Mesothelial cell of epicardium (in vitro differentiated cells): ENCODE measurements around the gene SCUBE2. TPM values are rescaled to one million over a fixed set of nuclear protein-coding genes. Genes with fewer than 3 reads are reported as not detected.

ENCODE experiments used
- DNase-seq, 2 experiments: peaks; one replicate each; pipeline ENCODE4 v3.0.0; 2021; ENCODE audit warnings: low spot score in 2 of 2; ENCODE audit not compliant: unreplicated experiment in 2 of 2
- H3K27ac Mint-ChIP-seq: 2 replicates; pipeline ENCODE4 v1.8.0; 2021; ENCODE audit warnings: mixed read lengths
- H3K27me3 Mint-ChIP-seq: 2 replicates; pipeline ENCODE4 v1.8.0; 2021; ENCODE audit warnings: low read depth, mixed read lengths
- H3K36me3 Mint-ChIP-seq: 2 replicates; pipeline ENCODE4 v1.8.0; 2021; ENCODE audit warnings: mixed read lengths
- H3K4me1 Mint-ChIP-seq: 2 replicates; pipeline ENCODE4 v1.8.0; 2021; ENCODE audit warnings: mixed read lengths
- H3K4me3 Mint-ChIP-seq: 2 replicates; pipeline ENCODE4 v1.8.0; 2021; ENCODE audit warnings: mild to moderate bottlenecking, moderate library complexity, mixed read lengths
- H3K9me3 Mint-ChIP-seq: 2 replicates; pipeline ENCODE4 v1.8.0; 2021; ENCODE audit warnings: mixed read lengths
- CTCF ChIP-seq: fragments of 200-600 bp; sonication (generic); IDR thresholded peaks from one replicate; pipeline ENCODE4 v1.5.0; 2021; ENCODE audit warnings: antibody characterized with exemption; ENCODE audit not compliant: unreplicated experiment
- total RNA-seq: library from RNA; stranded (reverse); gene quantifications from 3 replicates; pipeline ENCODE4 v1.2.1, GENCODE V29; 2021

SCUBE2 gene
- total RNA-seq, 1 donor from 2014 or later = 1.1 TPM

DNA sequence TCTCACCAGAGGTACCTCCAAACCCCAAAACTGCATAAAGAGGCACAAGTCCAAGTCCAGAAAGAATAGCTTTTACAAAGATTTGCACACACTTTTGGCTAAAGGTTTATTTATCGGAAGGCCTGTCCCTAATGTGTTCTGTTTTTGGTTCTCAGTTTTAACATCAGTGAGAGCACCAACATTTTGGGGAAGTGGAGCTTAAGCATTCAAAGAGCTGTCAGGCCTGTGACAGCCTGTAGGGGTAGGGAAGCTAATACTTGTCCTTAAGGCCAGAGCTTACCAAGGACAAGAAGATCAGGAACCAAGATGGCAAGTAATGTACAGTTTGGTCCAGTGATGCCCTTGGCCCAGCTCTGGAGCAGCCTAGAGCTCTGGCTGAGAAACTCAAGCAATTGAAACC lies 38.9 kb upstream of the SCUBE2 start:
- H3K27me3 Mint-ChIP-seq = no peaks in the 10 kb centered on the region
- DNase-seq = no peak
- TF ChIP-seq CTCF = no peak
- H3K4me3 Mint-ChIP-seq = no peak overlapping the region
- no peak overlapping the region for H3K27ac Mint-ChIP-seq
- peaks cover 18% of the 10 kb centered on the region for H3K36me3 Mint-ChIP-seq
- peaks cover 9% of the 10 kb centered on the region for H3K9me3 Mint-ChIP-seq
- no peaks in the 10 kb centered on the region for H3K4me1 Mint-ChIP-seq

- no peak overlapping the region for H3K4me3 Mint-ChIP-seq
- H3K36me3 Mint-ChIP-seq = peaks cover 14% of the 10 kb centered on the region
- DNase-seq = no peak
Observed at GRCh38 chr11:9126636-9127035, 35.2 kb upstream of the SCUBE2 start.

DNA sequence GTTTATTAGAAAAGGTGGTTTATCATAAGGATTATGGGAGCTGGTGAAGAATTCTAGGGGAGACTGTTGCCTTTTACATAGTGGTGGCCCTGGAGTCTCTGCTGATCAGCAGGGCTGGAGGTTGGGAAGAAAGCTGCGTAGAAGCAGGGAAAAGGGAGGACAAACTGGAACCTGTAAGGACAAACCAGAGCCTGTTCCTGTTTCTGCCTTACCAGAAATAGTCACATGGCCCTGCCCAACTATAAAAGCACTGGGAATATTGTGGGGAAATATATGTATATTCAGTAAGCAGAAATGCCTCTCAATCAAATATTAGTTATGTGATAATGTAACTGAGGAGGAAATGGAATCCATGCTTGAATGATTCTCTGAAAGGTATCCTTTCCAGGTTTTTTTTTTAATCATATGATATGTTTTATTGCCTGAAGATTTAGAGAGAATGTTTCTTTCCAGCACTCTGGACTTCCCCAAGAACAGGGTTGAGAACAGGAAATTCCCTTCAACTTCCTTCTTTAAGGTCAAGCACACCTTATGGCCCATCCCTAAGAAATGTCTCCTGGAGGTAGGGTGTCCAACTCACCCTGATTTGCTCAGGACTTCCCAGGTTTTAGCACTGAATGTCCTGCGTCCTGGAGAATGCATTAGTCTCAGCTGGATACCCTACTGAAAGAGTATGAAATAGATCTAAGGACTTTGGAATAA lies 33.9 kb upstream of the SCUBE2 start:
- peaks cover 11% of the 10 kb centered on the region for H3K36me3 Mint-ChIP-seq
- DNase-seq = no peak
- H3K4me3 Mint-ChIP-seq = no peak overlapping the region
- no peak for TF ChIP-seq CTCF
- peaks cover 13% of the 10 kb centered on the region for H3K9me3 Mint-ChIP-seq
- no peaks in the 10 kb centered on the region for H3K27me3 Mint-ChIP-seq
- no peak overlapping the region for H3K27ac Mint-ChIP-seq
- no peaks in the 10 kb centered on the region for H3K4me1 Mint-ChIP-seq

More at GRCh38 chr11:9126636-9127035, 35.2 kb upstream of the SCUBE2 start:
- Mint-ChIP-seq H3K27me3 (no peaks in the 10 kb centered on the region), H3K27ac (no peak overlapping the region), H3K4me1 (no peaks in the 10 kb centered on the region), H3K9me3 (peaks cover 13% of the 10 kb centered on the region)
- TF ChIP-seq CTCF = no peak

GRCh38 chr11:9123595-9124304 lies 32.4 kb upstream of the SCUBE2 start:
- H3K9me3 Mint-ChIP-seq = peaks cover 13% of the 10 kb centered on the region
- no peaks in the 10 kb centered on the region for H3K4me1 Mint-ChIP-seq
- no peak for TF ChIP-seq CTCF
- H3K27ac Mint-ChIP-seq = no peak overlapping the region
- DNase-seq = no peak
- H3K36me3 Mint-ChIP-seq = peaks cover 6% of the 10 kb centered on the region
- no peak overlapping the region for H3K4me3 Mint-ChIP-seq
- H3K27me3 Mint-ChIP-seq = no peaks in the 10 kb centered on the region

DNA sequence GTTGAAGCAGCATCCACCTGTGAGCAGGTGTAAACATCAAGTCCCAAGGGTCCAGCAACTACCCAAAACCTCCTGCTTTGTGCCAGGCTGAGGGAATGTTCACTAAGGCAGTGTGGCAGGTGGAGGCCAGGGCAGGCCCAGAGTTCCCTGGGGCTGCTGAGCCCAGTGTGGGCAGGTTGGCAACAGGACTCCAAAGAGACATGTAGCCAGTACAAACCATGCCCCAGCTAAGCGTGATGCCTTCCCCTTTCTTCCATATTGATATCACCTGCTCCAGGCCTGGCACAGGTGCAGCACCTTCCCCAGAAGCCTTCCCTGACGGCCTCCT lies 30.0 kb upstream of the SCUBE2 start:
- Mint-ChIP-seq H3K27me3 (no peaks in the 10 kb centered on the region), H3K4me1 (no peaks in the 10 kb centered on the region), H3K36me3 (peaks cover 5% of the 10 kb centered on the region), H3K9me3 (peaks cover 10% of the 10 kb centered on the region), H3K27ac (no peak overlapping the region), H3K4me3 (no peak overlapping the region)
- no peak for TF ChIP-seq CTCF
- no peak for DNase-seq
